ENCODE data around the gene KCNIP3.
"Not testable (repeated sequence)": the region's sequence is repeated elsewhere in the genome, so short reads cannot be mapped to it uniquely, and the experiment has no call there.

GRCh38 chr2:95435162-95435871 lies 138.2 kb downstream of the KCNIP3 start:
- not testable (repeated sequence) for TF ChIP-seq POLR2AphosphoS5 (IDR thresholded peaks at IDR 0.05; ENCODE audit: borderline replicate concordance, low read depth, low read length); EZH2 (IDR thresholded peaks at IDR 0.05); FOXP2 (optimal IDR thresholded peaks at IDR 0.05; ENCODE audit: control extremely low read depth, extremely low read length, insufficient read depth)
